SK-MEL-5 (cell line): ENCODE data around the gene SPOCK2. TPM values are rescaled to one million over a fixed set of nuclear protein-coding genes. Genes with fewer than 3 reads are reported as not detected.
"Not testable (repeated sequence)": the region's sequence is repeated elsewhere in the genome, so short reads cannot be mapped to it uniquely, and the experiment has no call there.

Experiments
- DNase-seq: peaks from one replicate; pipeline ENCODE4 v3.0.0-alpha.2; 2016; ENCODE audit warnings: low read depth, low spot score
- in situ Hi-C: cut with HindIII; loops from 2 replicates; pipeline ENCODE4 v1.10.0; 2016; ENCODE audit warnings: low sequenced_read_pairs, high pct_unique_total_duplicates, low pct_unique_long_range_greater_than_20kb
- total RNA-seq: library from RNA; depleted of rRNA; stranded (reverse); fragments of >200 nt; shearing (Covaris generic); gene quantifications from 2 replicates; pipeline ENCODE4 v1.2.3, GENCODE V29; 2014

The SPOCK2 gene
- total RNA-seq, 1 experiment from 2014 or later = 0.24 TPM

DNA sequence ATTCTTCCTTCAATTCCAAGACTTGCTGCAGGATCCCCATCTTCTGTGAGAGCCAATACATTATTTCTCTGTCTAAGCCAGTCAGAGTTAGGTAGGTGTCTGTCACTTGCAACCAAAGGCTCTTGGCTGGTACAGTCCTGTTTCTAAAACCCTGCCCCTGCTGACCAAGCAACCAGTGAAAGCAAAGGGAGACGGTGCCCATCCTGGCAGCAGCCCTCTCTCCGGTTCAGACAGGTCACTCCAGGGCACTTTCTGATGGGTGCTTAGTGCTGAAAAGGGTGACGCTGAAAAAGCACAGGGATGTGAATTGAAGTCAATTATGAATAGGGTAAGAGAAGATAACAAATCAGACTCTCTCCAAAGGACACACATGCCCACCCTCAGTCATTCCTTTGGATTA lies 37.5 kb downstream of the SPOCK2 start:
- in situ Hi-C loops = no loop called here
- no peak for DNase-seq

- in situ Hi-C loops = no loop called here
- peak; percentile 10 for DNase-seq
These were observed 38.2 kb downstream of the SPOCK2 start for GRCh38 chr10:72049969-72050781.

- no peak for DNase-seq
- in situ Hi-C loops = no loop called here
These were observed 38.9 kb downstream of the SPOCK2 start for GRCh38 chr10:72049472-72049871.

GRCh38 chr10:72048450-72049124 lies 39.8 kb downstream of the SPOCK2 start:
- DNase-seq = peak; percentile 92
- in situ Hi-C loops = no loop called here

- no peak for DNase-seq
- in situ Hi-C loops = no loop called here
These were observed 42.8 kb downstream of the SPOCK2 start for GRCh38 chr10:72045586-72045985.

DNA sequence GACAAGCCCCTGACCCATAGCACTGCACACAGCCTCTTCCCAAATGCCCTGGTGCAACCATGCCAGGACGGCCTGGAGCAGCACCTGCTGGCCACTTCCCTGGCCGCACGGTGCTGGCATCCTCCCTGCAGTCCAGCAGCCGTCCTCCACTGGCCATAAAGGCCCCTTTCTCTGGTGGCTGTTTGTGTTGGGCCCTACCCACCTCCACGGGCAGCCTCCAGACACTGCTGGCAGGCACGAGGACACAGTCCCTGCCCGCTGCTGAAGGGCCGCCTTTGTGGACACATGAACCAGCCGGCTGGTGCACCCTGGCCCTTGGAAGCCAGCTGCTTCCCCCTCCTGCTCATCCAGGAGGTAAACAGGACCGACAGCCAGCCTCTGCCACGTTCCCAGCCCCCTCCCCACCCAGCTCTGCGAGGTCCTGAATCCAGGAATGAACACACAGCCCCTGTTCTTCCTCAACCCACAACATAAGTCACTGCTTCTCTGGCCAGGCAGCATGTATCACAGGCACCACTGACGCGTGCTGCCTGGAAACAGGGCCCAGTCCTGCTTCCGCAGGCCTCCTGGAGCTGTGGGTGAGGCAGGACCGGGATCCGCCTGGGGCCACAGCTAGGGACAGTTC lies 43.8 kb downstream of the SPOCK2 start:
- DNase-seq = peak; percentile 67
- in situ Hi-C loops = no loop called here

GRCh38 chr10:72043016-72043834 lies 45.1 kb downstream of the SPOCK2 start:
- no peak for DNase-seq
- in situ Hi-C loops = no loop called here

- in situ Hi-C loops = no loop called here
These were observed 46.9 kb downstream of the SPOCK2 start for GRCh38 chr10:72041491-72041890.

GRCh38 chr10:72039377-72039776 lies 49.0 kb downstream of the SPOCK2 start:
- in situ Hi-C loops = no loop called here
- no peak for DNase-seq

More at GRCh38 chr10:72041491-72041890, 46.9 kb downstream of the SPOCK2 start:
- DNase-seq = no peak

DNA sequence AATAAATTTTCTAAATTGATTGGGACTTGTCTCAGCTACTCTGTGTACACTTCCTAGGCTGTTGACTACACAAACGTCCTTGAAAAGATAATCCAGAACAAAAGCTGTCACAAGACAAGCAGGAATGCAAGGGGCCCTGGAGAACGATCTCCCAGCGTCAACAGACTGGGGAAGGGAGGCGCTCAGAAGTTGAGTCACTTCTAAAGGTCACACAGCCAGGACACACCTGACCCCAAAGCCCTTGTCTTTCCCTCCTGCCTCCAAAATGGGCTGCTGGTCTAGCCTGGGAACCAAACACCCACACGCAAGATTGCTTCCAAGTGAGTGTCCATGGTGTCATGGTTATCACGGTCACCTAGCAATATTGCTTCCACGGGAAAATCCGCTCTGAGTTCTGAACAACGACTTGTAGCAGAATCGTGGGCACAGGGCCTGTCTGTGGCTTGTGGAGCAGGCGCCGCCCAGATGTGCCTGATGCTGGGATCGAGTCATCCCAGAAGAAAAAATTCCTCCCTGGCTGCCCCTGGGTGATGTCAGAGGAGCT lies 49.8 kb downstream of the SPOCK2 start:
- DNase-seq = no peak
- in situ Hi-C loops = no loop called here

- no peak for DNase-seq
- in situ Hi-C loops = no loop called here
These were observed 50.5 kb downstream of the SPOCK2 start for GRCh38 chr10:72037811-72038210.

GRCh38 chr10:72037266-72037665 lies 51.1 kb downstream of the SPOCK2 start:
- in situ Hi-C loops = no loop called here
- no peak for DNase-seq

DNA sequence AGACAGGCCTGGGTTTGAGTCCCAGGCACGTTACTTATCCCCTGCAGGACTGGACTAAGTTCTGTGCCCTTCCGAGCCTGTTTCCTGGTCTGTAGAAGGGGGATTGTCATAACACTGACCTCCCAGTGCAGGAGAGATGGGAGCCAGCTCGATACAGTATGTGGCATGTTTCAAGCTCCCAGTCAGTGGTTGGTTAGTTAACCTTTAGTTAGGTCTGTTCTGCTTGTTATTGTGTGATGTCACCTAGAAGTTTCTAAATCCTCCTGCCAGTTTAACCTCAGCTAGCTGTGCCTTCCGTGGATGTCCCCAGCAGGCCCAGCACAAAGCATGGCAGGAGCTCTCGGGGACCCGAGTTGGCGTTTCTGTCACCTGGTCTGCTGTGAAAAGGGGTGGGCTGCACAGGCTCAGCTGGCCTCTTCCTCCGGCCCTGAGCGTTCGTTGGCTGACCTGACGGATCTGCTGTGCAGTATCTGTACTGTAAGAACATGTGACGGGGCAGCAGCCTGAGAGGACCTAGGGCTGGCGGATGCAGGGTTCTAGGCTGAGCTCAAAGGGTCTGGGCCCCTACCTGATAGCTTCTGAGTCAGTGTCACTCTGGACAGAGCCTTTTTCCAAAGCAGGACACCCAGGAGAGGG lies 53.0 kb downstream of the SPOCK2 start:
- DNase-seq = no peak
- in situ Hi-C loops = no loop called here

DNA sequence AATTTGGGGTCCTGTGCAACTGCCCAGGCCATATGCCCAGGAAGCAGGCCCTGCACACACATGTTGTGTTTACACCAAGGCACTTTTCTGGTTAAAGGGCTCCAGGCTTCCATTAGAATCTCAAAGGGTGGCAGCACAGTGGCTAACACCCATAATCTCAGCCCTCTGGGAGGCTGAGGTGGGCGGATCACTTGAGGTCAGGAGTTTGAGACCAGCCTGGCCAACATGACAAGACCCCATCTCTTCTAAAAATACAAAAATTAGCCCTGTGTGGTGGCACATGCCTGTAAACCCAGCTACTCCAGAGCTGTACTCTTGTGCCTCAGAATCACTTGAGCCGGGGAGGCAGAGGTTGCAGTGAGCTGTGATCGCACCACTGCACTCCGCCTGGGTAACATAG lies 53.6 kb downstream of the SPOCK2 start:
- in situ Hi-C loops = no loop called here
- DNase-seq = no peak

DNA sequence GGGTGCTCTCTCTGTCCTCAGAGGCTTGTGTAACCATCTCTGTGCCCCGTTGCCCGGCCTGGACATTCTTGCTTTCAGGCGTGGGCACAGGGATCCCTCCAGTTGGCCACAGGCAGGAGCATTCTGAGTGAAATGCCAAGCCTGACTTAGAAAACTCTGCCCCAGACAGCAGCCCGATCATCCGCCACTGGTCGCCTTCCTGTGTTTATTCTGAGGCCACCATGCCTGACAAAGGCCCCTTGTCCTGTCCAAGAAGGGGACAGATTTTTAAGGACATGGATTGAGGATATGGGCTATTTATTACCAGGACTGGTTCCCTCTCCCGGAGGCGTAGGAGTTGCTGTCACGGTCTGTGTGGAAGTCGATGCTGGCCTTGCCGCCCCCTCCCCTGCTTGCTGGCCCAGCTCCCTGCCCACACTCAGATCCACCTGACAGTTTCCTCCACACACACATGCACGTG lies 54.3 kb downstream of the SPOCK2 start:
- in situ Hi-C loops = no loop called here
- no peak for DNase-seq

- DNase-seq, in situ Hi-C loops: not testable (repeated sequence)
These were observed 55.8 kb downstream of the SPOCK2 start for GRCh38 chr10:72032409-72033162.
